Astrocyte (in vitro differentiated cells and primary cell): Measurements from ENCODE around the gene RC3H2. TPM values are rescaled to one million over a fixed set of nuclear protein-coding genes. Genes with fewer than 3 reads are reported as not detected.

ENCODE experiments used
- DNase-seq: peaks from one replicate; pipeline ENCODE4 v3.0.0-alpha.2; 2010; ENCODE audit warnings: low read depth
- FAIRE-seq: peaks from 2 replicates; lab custom pipeline; 2011; peaks lifted over from hg19 to GRCh38; lab: Jason Lieb, UNC
- H2AFZ ChIP-seq: 2 replicates; pipeline ENCODE4 v1.6.0; 2012; ENCODE audit warnings: low read depth, low read length, inconsistent platforms
- H3K27ac ChIP-seq: 2 replicates; pipeline ENCODE4 v1.5.1; 2011; ENCODE audit warnings: low read depth, low read length, inconsistent platforms
- H3K27me3 ChIP-seq: 2 replicates; pipeline ENCODE4 v1.6.0; 2011; ENCODE audit warnings: low read length, inconsistent platforms; ENCODE audit not compliant: insufficient read depth
- H3K36me3 ChIP-seq: 2 replicates; pipeline ENCODE4 v1.5.1; 2011; ENCODE audit warnings: low read length, inconsistent platforms; ENCODE audit not compliant: insufficient read depth
- H3K4me1 ChIP-seq: 2 replicates; pipeline ENCODE4 v1.5.1; 2011; ENCODE audit warnings: low read length, inconsistent platforms; ENCODE audit not compliant: insufficient read depth
- H3K4me2 ChIP-seq: 2 replicates; pipeline ENCODE4 v1.6.0; 2012; ENCODE audit warnings: low read length, inconsistent platforms
- H3K4me3 ChIP-seq: 2 replicates; pipeline ENCODE4 v1.5.1; 2011; ENCODE audit warnings: low read depth, mild to moderate bottlenecking, low read length, inconsistent platforms; ENCODE audit not compliant: insufficient read depth
- H3K79me2 ChIP-seq: 2 replicates; pipeline ENCODE4 v1.6.0; 2012; ENCODE audit warnings: mild to moderate bottlenecking, low read length, inconsistent platforms; ENCODE audit not compliant: insufficient read depth
- H3K9ac ChIP-seq: 2 replicates; pipeline ENCODE4 v1.6.0; 2012; ENCODE audit warnings: mild to moderate bottlenecking, low read length, inconsistent platforms
- H3K9me3 ChIP-seq: 2 replicates; pipeline ENCODE4 v1.5.1; 2012; ENCODE audit warnings: low read depth, mild to moderate bottlenecking, low read length, inconsistent platforms; ENCODE audit not compliant: insufficient read depth
- H4K20me1 ChIP-seq: 2 replicates; pipeline ENCODE4 v1.6.0; 2012; ENCODE audit warnings: low read length, inconsistent platforms; ENCODE audit not compliant: insufficient read depth
- H3K27ac Mint-ChIP-seq: one replicate; pipeline ENCODE4 v1.8.0; 2021; ENCODE audit warnings: mild to moderate bottlenecking, mixed read lengths; ENCODE audit not compliant: unreplicated experiment
- H3K27me3 Mint-ChIP-seq: one replicate; pipeline ENCODE4 v1.8.0; 2021; ENCODE audit warnings: low read depth, mixed read lengths; ENCODE audit not compliant: unreplicated experiment
- H3K36me3 Mint-ChIP-seq: one replicate; pipeline ENCODE4 v1.8.0; 2021; ENCODE audit warnings: low read depth, mixed read lengths; ENCODE audit not compliant: unreplicated experiment
- H3K4me1 Mint-ChIP-seq: one replicate; pipeline ENCODE4 v1.8.0; 2021; ENCODE audit warnings: low read depth, mixed read lengths; ENCODE audit not compliant: unreplicated experiment
- H3K4me3 Mint-ChIP-seq: one replicate; pipeline ENCODE4 v1.8.0; 2021; ENCODE audit warnings: mild to moderate bottlenecking, moderate library complexity, mixed read lengths; ENCODE audit not compliant: unreplicated experiment
- H3K9me3 Mint-ChIP-seq: one replicate; pipeline ENCODE4 v1.8.0; 2021; ENCODE audit warnings: mild to moderate bottlenecking, mixed read lengths; ENCODE audit not compliant: unreplicated experiment
- EZH2 ChIP-seq: IDR thresholded peaks from 2 replicates; pipeline ENCODE4 v1.6.1; 2012; ENCODE audit warnings: mild to moderate bottlenecking, low read length, inconsistent platforms; ENCODE audit not compliant: insufficient read depth
- total RNA-seq: library from RNA; stranded (reverse); gene quantifications from 2 replicates; pipeline ENCODE4 v1.2.1, GENCODE V29; 2021
- TF ChIP-seq, protein P1 (sequence below): IDR thresholded peaks from 2 replicates; pipeline ENCODE4 v1.5.1; 2011; ENCODE audit warnings: low read depth, mild to moderate bottlenecking, inconsistent platforms, low read length, moderate library complexity; ENCODE audit not compliant: insufficient read depth

RC3H2 gene
- total RNA-seq, 1 donor from 2014 or later = 69.0 TPM

DNA sequence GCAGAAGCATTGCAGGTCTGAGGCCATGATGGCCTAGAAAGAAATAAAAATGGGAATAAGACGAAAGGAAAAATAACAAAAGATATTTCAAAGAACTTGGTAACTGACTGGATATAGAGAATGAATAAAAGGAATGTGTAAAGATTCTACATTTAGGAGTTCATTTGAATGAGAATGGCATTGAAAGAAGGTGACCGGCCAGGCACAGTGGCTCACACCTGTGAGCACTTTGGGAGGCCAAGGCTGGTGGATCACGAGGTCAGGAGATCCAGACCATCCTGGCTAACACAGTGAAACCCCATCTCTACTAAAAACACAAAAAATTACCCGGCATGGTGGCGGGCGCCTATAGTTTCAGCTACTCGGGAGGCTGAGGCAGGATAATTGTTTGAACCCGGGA, 17.6 kb upstream of the RC3H2 start:
- TF ChIP-seq, protein P1, sequence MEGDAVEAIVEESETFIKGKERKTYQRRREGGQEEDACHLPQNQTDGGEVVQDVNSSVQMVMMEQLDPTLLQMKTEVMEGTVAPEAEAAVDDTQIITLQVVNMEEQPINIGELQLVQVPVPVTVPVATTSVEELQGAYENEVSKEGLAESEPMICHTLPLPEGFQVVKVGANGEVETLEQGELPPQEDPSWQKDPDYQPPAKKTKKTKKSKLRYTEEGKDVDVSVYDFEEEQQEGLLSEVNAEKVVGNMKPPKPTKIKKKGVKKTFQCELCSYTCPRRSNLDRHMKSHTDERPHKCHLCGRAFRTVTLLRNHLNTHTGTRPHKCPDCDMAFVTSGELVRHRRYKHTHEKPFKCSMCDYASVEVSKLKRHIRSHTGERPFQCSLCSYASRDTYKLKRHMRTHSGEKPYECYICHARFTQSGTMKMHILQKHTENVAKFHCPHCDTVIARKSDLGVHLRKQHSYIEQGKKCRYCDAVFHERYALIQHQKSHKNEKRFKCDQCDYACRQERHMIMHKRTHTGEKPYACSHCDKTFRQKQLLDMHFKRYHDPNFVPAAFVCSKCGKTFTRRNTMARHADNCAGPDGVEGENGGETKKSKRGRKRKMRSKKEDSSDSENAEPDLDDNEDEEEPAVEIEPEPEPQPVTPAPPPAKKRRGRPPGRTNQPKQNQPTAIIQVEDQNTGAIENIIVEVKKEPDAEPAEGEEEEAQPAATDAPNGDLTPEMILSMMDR = no peak
- TF ChIP-seq EZH2 = no peak
- Histone ChIP-seq H3K9me3 (no peaks in the 10 kb centered on the region), H2AFZ (no peak overlapping the region), H3K79me2 (peaks cover 64% of the 10 kb centered on the region), H3K4me2 (no peak overlapping the region), H3K9ac (no peak overlapping the region), H3K4me3 (no peak overlapping the region), H3K27ac (no peak overlapping the region), H3K36me3 (peaks cover 11% of the 10 kb centered on the region), H3K4me1 (no peaks in the 10 kb centered on the region), H4K20me1 (peaks cover 7% of the 10 kb centered on the region), H3K27me3 (no peaks in the 10 kb centered on the region)
- Mint-ChIP-seq H3K4me3 (no peak overlapping the region), H3K4me1 (no peaks in the 10 kb centered on the region), H3K36me3 (peaks cover 7% of the 10 kb centered on the region), H3K9me3 (no peaks in the 10 kb centered on the region), H3K27me3 (no peaks in the 10 kb centered on the region), H3K27ac (no peak overlapping the region)
- FAIRE-seq (no peak), DNase-seq (no peak)

DNA sequence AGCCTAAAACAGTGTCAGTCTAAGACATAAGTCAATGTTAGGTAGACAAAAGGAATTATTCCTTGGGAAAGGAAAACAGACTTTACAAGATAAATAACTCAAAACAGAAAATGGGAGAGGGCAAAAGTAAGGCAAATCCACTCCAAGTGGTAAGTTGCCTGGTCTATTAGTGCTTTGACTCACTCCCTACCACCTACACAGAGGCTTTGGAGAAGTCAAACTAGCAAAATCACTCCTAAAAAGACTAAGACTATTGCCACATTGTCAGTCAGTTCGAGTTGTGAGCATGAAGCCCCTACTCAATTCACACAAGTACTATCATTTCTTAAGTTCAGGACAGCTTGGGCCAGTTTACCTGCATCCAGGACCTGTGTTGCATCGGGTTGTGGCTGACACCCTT, 13.2 kb upstream of the RC3H2 start:
- H3K36me3 Mint-ChIP-seq = peaks cover 7% of the 10 kb centered on the region
- no peak for TF ChIP-seq EZH2
- TF ChIP-seq, protein P1 = no peak
- H3K4me3 Mint-ChIP-seq = no peak overlapping the region
- Histone ChIP-seq H3K4me1 (peaks cover 3% of the 10 kb centered on the region), H3K4me3 (no peak overlapping the region), H3K36me3 (peaks cover 11% of the 10 kb centered on the region), H3K4me2 (no peak overlapping the region), H3K79me2 (peaks cover 40% of the 10 kb centered on the region), H4K20me1 (peaks cover 7% of the 10 kb centered on the region), H2AFZ (no peak overlapping the region), H3K27me3 (no peaks in the 10 kb centered on the region), H3K9ac (no peak overlapping the region), H3K9me3 (no peaks in the 10 kb centered on the region), H3K27ac (no peak overlapping the region)
- no peaks in the 10 kb centered on the region for H3K9me3 Mint-ChIP-seq
- H3K27ac Mint-ChIP-seq = no peak overlapping the region
- H3K4me1 Mint-ChIP-seq = no peaks in the 10 kb centered on the region
- no peaks in the 10 kb centered on the region for H3K27me3 Mint-ChIP-seq
- FAIRE-seq (no peak), DNase-seq (no peak)

DNA sequence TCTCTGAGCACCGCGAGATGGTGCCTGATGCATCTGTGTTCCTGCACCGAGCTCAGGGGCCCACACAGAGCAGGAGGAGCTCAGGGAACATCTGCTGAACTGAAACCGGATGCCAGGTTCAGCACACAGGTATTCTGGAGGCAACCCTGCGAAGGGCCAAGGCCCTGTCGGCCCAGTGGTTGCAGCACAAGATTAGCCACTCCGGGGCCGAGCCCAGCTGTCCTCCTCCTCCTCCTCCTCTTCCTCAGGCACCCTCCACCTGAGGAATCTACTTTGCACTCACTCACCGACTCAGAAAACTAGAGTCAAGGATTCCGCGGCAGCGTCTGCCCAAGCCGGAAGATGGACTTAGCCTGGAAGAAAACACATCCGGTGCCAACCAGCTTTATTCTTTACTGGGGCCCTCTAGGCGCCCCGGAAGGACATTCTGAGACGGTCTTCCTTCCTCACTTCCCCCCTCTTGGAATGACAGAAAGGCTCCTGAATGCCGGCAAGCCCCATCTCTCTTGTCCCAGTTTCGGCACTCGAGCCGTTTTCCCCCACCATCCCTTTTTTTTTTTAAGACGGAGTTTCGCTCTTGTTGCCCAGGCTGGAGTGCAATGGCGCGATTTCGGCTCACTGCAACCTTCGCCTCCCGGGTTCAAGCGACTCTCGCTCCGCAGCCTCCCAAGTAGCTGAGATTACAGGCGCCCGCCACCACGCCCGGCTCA, 8.0 kb upstream of the RC3H2 start, which contains the start of gene ZBTB6:
Gene ZBTB6, minus strand, starts transcription at position 360 of the 710 bp plus-strand sequence. CDS start 1,251 bp downstream, outside the sequence.
- no peaks in the 10 kb centered on the region for H3K27me3 ChIP-seq
- H3K4me2 ChIP-seq = peak within 1 kb of the TSS; percentile 93
- Mint-ChIP-seq H3K4me3 (peak within 1 kb of the TSS; percentile 96), H3K27me3 (no peaks in the 10 kb centered on the region), H3K9me3 (no peaks in the 10 kb centered on the region), H3K27ac (peak within 1 kb of the TSS; percentile 96), H3K36me3 (peaks cover 3% of the 10 kb centered on the region), H3K4me1 (peaks cover 10% of the 10 kb centered on the region)
- FAIRE-seq = no peak
- DNase-seq = peak; percentile 81
- peaks cover 46% of the 10 kb centered on the region for H3K79me2 ChIP-seq
- H4K20me1 ChIP-seq = peaks cover 7% of the 10 kb centered on the region
- no peak for TF ChIP-seq EZH2
- TF ChIP-seq, protein P1 = no peak
- H3K27ac ChIP-seq = peak within 1 kb of the TSS; percentile 84
- peak within 1 kb of the TSS; percentile 93 for H3K9ac ChIP-seq
- peaks cover 8% of the 10 kb centered on the region for H3K4me1 ChIP-seq
- H2AFZ ChIP-seq = peak within 1 kb of the TSS; percentile 81
- peak within 1 kb of the TSS; percentile 92 for H3K4me3 ChIP-seq
- peaks cover 15% of the 10 kb centered on the region for H3K36me3 ChIP-seq
- no peaks in the 10 kb centered on the region for H3K9me3 ChIP-seq
